ENCODE results near the gene HSPA5.
"Not testable (repeated sequence)": the region's sequence is repeated elsewhere in the genome, so short reads cannot be mapped to it uniquely, and the experiment has no call there.

The HSPA5 gene

GRCh38 chr9:125241000-125241862, at the start of gene HSPA5:
TSS of gene HSPA5 (minus strand) at chr9:125241343. CDS start at chr9:125241126, 217 bp downstream.
- Histone ChIP-seq H3K27ac (ENCODE audit: low read length) (peak within 1 kb of the TSS; percentile 72), H3K4me2 (ENCODE audit: low read length) (peak within 1 kb of the TSS; percentile 94), H3K4me3 (ENCODE audit: low read length) (peak within 1 kb of the TSS; percentile 96), H2AFZ (ENCODE audit: low read depth, low read length) (no peak within 1 kb of the TSS; the same call in 1 of the 2 replicates), H3K4me1 (ENCODE audit: low read length) (peaks cover 24% of the 10 kb centered on the region), H3K36me3 (replicated peaks; ENCODE audit: low read depth, low read length) (peaks cover 38% of the 10 kb centered on the region), H3K79me2 (ENCODE audit: low read length) (peaks cover 60% of the 10 kb centered on the region), H3K9ac (ENCODE audit: low read length) (peak within 1 kb of the TSS; percentile 99), H4K20me1 (ENCODE audit: insufficient read depth, low read length) (peaks cover 38% of the 10 kb centered on the region), H3K27me3 (ENCODE audit: low read depth, low read length) (no peaks in the 10 kb centered on the region), H3K9me3 (ENCODE audit: insufficient read depth, low read length) (no peaks in the 10 kb centered on the region)
- TF ChIP-seq CTCF (IDR thresholded peaks at IDR 0.05; ENCODE audit: low read depth, low read length) (no peak; the same call in 1 of the 2 replicates), EZH2phosphoT487 (IDR thresholded peaks at IDR 0.05; ENCODE audit: low read depth) (no peak)

- H2AFZ ChIP-seq (ENCODE audit: low read depth, low read length); H3K9me3 ChIP-seq (ENCODE audit: insufficient read depth, low read length); H3K4me1 ChIP-seq (ENCODE audit: low read length); H3K27ac ChIP-seq (ENCODE audit: low read length); H3K27me3 ChIP-seq (ENCODE audit: low read depth, low read length); H3K9ac ChIP-seq (ENCODE audit: low read length); H3K36me3 ChIP-seq (replicated peaks; ENCODE audit: low read depth, low read length); H3K4me3 ChIP-seq (ENCODE audit: low read length); H3K4me2 ChIP-seq (ENCODE audit: low read length): not testable (repeated sequence)
- H4K20me1 ChIP-seq (ENCODE audit: insufficient read depth, low read length): peaks cover 46% of the 10 kb centered on the region
- H3K79me2 ChIP-seq (ENCODE audit: low read length): peaks cover 78% of the 10 kb centered on the region
Measured at GRCh38 chr9:125286935-125287433, 45.8 kb upstream of the HSPA5 start.

- no peaks in the 10 kb centered on the region for H3K27me3 ChIP-seq (ENCODE audit: low read depth, low read length)
- H3K79me2 ChIP-seq (ENCODE audit: low read length): peaks cover 78% of the 10 kb centered on the region
- no peak overlapping the region for H3K9ac ChIP-seq (ENCODE audit: low read length)
- H3K36me3 ChIP-seq (replicated peaks; ENCODE audit: low read depth, low read length): no peaks in the 10 kb centered on the region
- H4K20me1 ChIP-seq (ENCODE audit: insufficient read depth, low read length): peaks cover 28% of the 10 kb centered on the region
- H3K9me3 ChIP-seq (ENCODE audit: insufficient read depth, low read length): no peaks in the 10 kb centered on the region
- no peak overlapping the region for H2AFZ ChIP-seq (ENCODE audit: low read depth, low read length)
- H3K4me1 ChIP-seq (ENCODE audit: low read length): no peaks in the 10 kb centered on the region
- H3K4me2 ChIP-seq (ENCODE audit: low read length): no peak overlapping the region
- H3K27ac ChIP-seq (ENCODE audit: low read length): no peak overlapping the region
- no peak overlapping the region for H3K4me3 ChIP-seq (ENCODE audit: low read length)
- TF ChIP-seq EZH2phosphoT487 (IDR thresholded peaks at IDR 0.05; ENCODE audit: low read depth) (no peak), CTCF (IDR thresholded peaks at IDR 0.05; ENCODE audit: low read depth, low read length) (no peak)
Measured at GRCh38 chr9:125284855-125285254, 43.7 kb upstream of the HSPA5 start.

- Histone ChIP-seq H3K9ac (ENCODE audit: low read length) (no peak overlapping the region), H3K27me3 (ENCODE audit: low read depth, low read length) (no peaks in the 10 kb centered on the region), H3K36me3 (replicated peaks; ENCODE audit: low read depth, low read length) (no peaks in the 10 kb centered on the region), H4K20me1 (ENCODE audit: insufficient read depth, low read length) (peaks cover 20% of the 10 kb centered on the region), H3K4me2 (ENCODE audit: low read length) (no peak overlapping the region), H3K9me3 (ENCODE audit: insufficient read depth, low read length) (no peaks in the 10 kb centered on the region), H3K79me2 (ENCODE audit: low read length) (peaks cover 87% of the 10 kb centered on the region), H3K4me1 (ENCODE audit: low read length) (no peaks in the 10 kb centered on the region), H3K27ac (ENCODE audit: low read length) (no peak overlapping the region), H2AFZ (ENCODE audit: low read depth, low read length) (no peak overlapping the region), H3K4me3 (ENCODE audit: low read length) (no peak overlapping the region)
- TF ChIP-seq EZH2phosphoT487 (IDR thresholded peaks at IDR 0.05; ENCODE audit: low read depth) (no peak), CTCF (IDR thresholded peaks at IDR 0.05; ENCODE audit: low read depth, low read length) (no peak)
Measured at GRCh38 chr9:125280945-125281344, 39.8 kb upstream of the HSPA5 start.

Measured in OCI-LY3 (cell line).